ENCODE measurements around the gene PRKG1. TPM values are rescaled to one million over a fixed set of nuclear protein-coding genes. Genes with fewer than 3 reads are reported as not detected.

Gene PRKG1
- total and polyA plus RNA-seq, 2 of the 4 experiments (the other 2 are of a cell fraction) = 3.5 to 18.3 TPM

- Histone ChIP-seq H2BK15ac (ENCODE audit: low read depth, low read length) (no peak overlapping the region), H3K9ac (ENCODE audit: low read depth, low read length) (no peak overlapping the region), H4K20me1 (ENCODE audit: insufficient read depth, low read length) (no peaks in the 10 kb centered on the region), H4K5ac (ENCODE audit: low read depth, low read length) (no peak overlapping the region), H4K91ac (ENCODE audit: insufficient read depth, low read depth, low read length) (no peak overlapping the region), H3K9me1 (ENCODE audit: insufficient read depth, low read length) (no peaks in the 10 kb centered on the region), H3K4me1 (ENCODE audit: control insufficient read depth, insufficient read depth, low read length) (peaks cover 5% of the 10 kb centered on the region; the same call in 1 of the 2 replicates), H3K56ac (ENCODE audit: extremely low read depth, insufficient read depth, low read length) (no peak overlapping the region), H3K14ac (replicated peaks; ENCODE audit: low read depth, low read length) (no peak overlapping the region), H3K4ac (ENCODE audit: low read depth, low read length) (no peak overlapping the region), H4K8ac (ENCODE audit: low read depth in 2 of 2, low read length in 2 of 2) (no peak overlapping the region), H3K4me3 (ENCODE audit: insufficient read depth, low read depth, low read length) (no peak overlapping the region), H3K18ac (ENCODE audit: low read depth, low read length) (no peak overlapping the region), H2BK5ac (ENCODE audit: low read depth, low read length, poor library complexity, severe bottlenecking) (no peak overlapping the region), H3K9me3 (ENCODE audit: control insufficient read depth, insufficient read depth, low read length) (no peaks in the 10 kb centered on the region), H3K4me2 (ENCODE audit: low read depth, low read length) (no peak overlapping the region), H3K79me1 (ENCODE audit: low read depth in 1 of 2, low read length in 2 of 2) (no peaks in the 10 kb centered on the region), H3K36me3 (ENCODE audit: control insufficient read depth, insufficient read depth, low read length) (no peaks in the 10 kb centered on the region), H2AK5ac (ENCODE audit: low read depth, low read length) (no peak overlapping the region), H2AK9ac (replicated peaks; ENCODE audit: low read depth, low read length, poor library complexity) (no peak overlapping the region), H2AFZ (replicated peaks; ENCODE audit: low read length, poor library complexity) (no peak overlapping the region), H3K27ac (ENCODE audit: insufficient read depth, low read length) (no peak overlapping the region), H3K27me3 (ENCODE audit: control insufficient read depth, insufficient read depth, low read length) (no peaks in the 10 kb centered on the region), H2BK120ac (ENCODE audit: low read depth, low read length) (no peak overlapping the region), H3K23ac (ENCODE audit: low read depth, low read length) (no peak overlapping the region), H2BK20ac (ENCODE audit: low read depth, low read length) (no peak overlapping the region)
- ChIA-PET CTCF (no interaction called here), POLR2A (ENCODE audit: unreplicated experiment) (no interaction called here)
- TF ChIP-seq CEBPB (IDR thresholded peaks at IDR 0.05; ENCODE audit: low read depth, low read length) (peak; percentile 76), RCOR1 (IDR thresholded peaks at IDR 0.05; ENCODE audit: insufficient replicate concordance, low read length) (no peak)
- no CpG with 5 or more reads among the region's 6 CpGs for WGBS, 2 experiments (ENCODE audit: extremely low coverage in 2 of 2, insufficient read length in 1 of 2)
- BruUV-seq (replicated peaks) = no TSS peak
- ATAC-seq (ENCODE audit: low read depth) = peak; percentile 24; the same call in 1 of the 2 replicates
- dilution Hi-C loops (cut with HindIII; ENCODE audit: low sequenced_read_pairs, unreplicated experiment) (no loop called here), in situ Hi-C loops (cut with MboI; ENCODE audit: low sequenced_read_pairs) (no loop called here), intact Hi-C loops (cut with micrococcal nuclease) (no loop called here)
- DNase-seq = peak; percentile 31
Measured at GRCh38 chr10:52256832-52257691, 1182.8 kb downstream of the PRKG1 start.
